T-helper 1 cell treated with Interleukin-12 subunit alpha and Interleukin-12 subunit beta and Interleukin-4 antibody, amounts not matched to agents 30 ng/mL and 1 ng/mL, for 36 hours (primary cell): ENCODE results near the gene HTR7. TPM values are rescaled to one million over a fixed set of nuclear protein-coding genes. Genes with fewer than 3 reads are reported as not detected.
"Not testable (repeated sequence)": the region's sequence is repeated elsewhere in the genome, so short reads cannot be mapped to it uniquely, and the experiment has no call there.

ENCODE experiments used
- intact Hi-C: fragments of 100-400 bp; cut with micrococcal nuclease; formaldehyde crosslinking; loops from one replicate; pipeline ENCODE4 v1.15.1; 2024
- total RNA-seq: library from RNA; stranded (reverse); gene quantifications from 2 replicates; pipeline ENCODE4 v1.2.3, GENCODE V29; 2022

Gene HTR7
- not detected in 2 replicates for total RNA-seq

GRCh38 chr10:90857635-90858460 is at the start of gene HTR7:
Gene HTR7 (minus strand): TSS chr10:90858039. CDS start chr10:90857671, 368 bp downstream.
- intact Hi-C loops = no loop called here

GRCh38 chr10:90906596-90906995 is 48.8 kb upstream of the HTR7 start:
- intact Hi-C loops = no loop called here

GRCh38 chr10:90905925-90906324 is 48.1 kb upstream of the HTR7 start:
- intact Hi-C loops = no loop called here

GRCh38 chr10:90896916-90897315 is 39.1 kb upstream of the HTR7 start:
- intact Hi-C loops = not testable (repeated sequence)

- intact Hi-C loops = no loop called here
Observed at GRCh38 chr10:90893190-90893589, 35.4 kb upstream of the HTR7 start.

- intact Hi-C loops = no loop called here
Observed at GRCh38 chr10:90890347-90890746, 32.5 kb upstream of the HTR7 start.

- intact Hi-C loops = no loop called here
Observed at GRCh38 chr10:90889636-90890035, 31.8 kb upstream of the HTR7 start.

GRCh38 chr10:90888387-90888786 is 30.5 kb upstream of the HTR7 start:
- intact Hi-C loops = no loop called here

- intact Hi-C loops = no loop called here
Observed at GRCh38 chr10:90887555-90887954, 29.7 kb upstream of the HTR7 start.

GRCh38 chr10:90885176-90885575 is 27.3 kb upstream of the HTR7 start:
- intact Hi-C loops = no loop called here

GRCh38 chr10:90884431-90884830 is 26.6 kb upstream of the HTR7 start:
- intact Hi-C loops = no loop called here

- intact Hi-C loops = loop anchor here (1.0 to 2.0 kb wide), 6 partner anchors 9 to 755 kb away; partner anchors contain the start of genes PCGF5 and RPP30
Observed at GRCh38 chr10:90880059-90880719, 22.4 kb upstream of the HTR7 start.

- intact Hi-C loops = loop anchor here (10.0 kb wide), 1 partner anchor 1014 kb away; no protein-coding TSS in a partner anchor
Observed at GRCh38 chr10:90879062-90879461, 21.2 kb upstream of the HTR7 start.

- intact Hi-C loops = loop anchor here (5.0 to 10.0 kb wide), 8 partner anchors 290 to 1975 kb away; partner anchors contain the start of genes BTAF1, EXOC6, FAS and FGFBP3
Observed at GRCh38 chr10:90872648-90873020, 14.8 kb upstream of the HTR7 start.

- intact Hi-C loops = loop anchor here (1.0 to 10.0 kb wide), 18 partner anchors 8 to 1975 kb away; partner anchors contain the start of genes BTAF1, CPEB3, EXOC6 and FAS
Observed at GRCh38 chr10:90871766-90872647, 14.2 kb upstream of the HTR7 start, which contains the start of gene RPP30. Gene RPP30 (plus strand): TSS chr10:90871974. CDS start chr10:90871987, 13 bp downstream.

GRCh38 chr10:90871279-90871765 is 13.5 kb upstream of the HTR7 start:
- intact Hi-C loops = loop anchor here (1.0 to 10.0 kb wide), 18 partner anchors 9 to 1976 kb away; partner anchors contain the start of genes BTAF1, CPEB3, EXOC6 and FAS

GRCh38 chr10:90866050-90866598 is 8.3 kb upstream of the HTR7 start:
- intact Hi-C loops = no loop called here

- intact Hi-C loops = no loop called here
Observed at GRCh38 chr10:90865401-90865800, 7.6 kb upstream of the HTR7 start.

- intact Hi-C loops = loop anchor here (1.0 kb wide), 2 partner anchors 112 to 1070 kb away; no protein-coding TSS in a partner anchor
Observed at GRCh38 chr10:90862908-90863514, 5.2 kb upstream of the HTR7 start.

- intact Hi-C loops = no loop called here
Observed at GRCh38 chr10:90860790-90861189, 3.0 kb upstream of the HTR7 start.
